Stimulated activated CD8-positive, alpha-beta memory T cell treated with anti-CD3 and anti-CD28 coated beads, Interleukin-12 subunit alpha, Interleukin-12 subunit beta, amount 100 ng/mL, for 1 hour (primary cell): ENCODE data around the gene GSTK1.
A peak's percentile ranks its signal among the peaks of the same experiment; 100 is the strongest.
"Not testable (repeated sequence)": the region's sequence is repeated elsewhere in the genome, so short reads cannot be mapped to it uniquely, and the experiment has no call there.

ENCODE experiments used
- DNase-seq: peaks from one replicate; pipeline ENCODE4 v3.0.0-alpha.2; 2020; ENCODE audit warnings: low read depth

The GSTK1 gene

DNA sequence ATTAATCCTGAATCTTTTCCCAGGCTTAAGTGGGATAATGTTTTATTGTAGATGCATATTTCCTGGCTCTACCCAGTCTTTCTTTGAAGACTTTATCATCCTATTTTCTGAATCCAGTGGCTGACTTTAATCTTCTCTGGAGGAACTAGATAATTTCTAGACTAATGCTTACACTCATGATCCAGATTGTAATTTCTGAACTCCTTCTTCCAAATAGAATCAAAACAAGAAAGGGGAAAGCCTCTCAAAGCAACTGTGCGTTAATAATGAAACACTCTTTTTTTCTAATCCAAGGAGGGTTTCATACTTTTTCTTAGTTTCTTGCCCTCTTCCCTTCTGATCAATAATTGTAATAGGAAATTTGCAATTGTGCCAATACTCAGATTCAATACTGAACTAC, 8.0 kb downstream of the GSTK1 start:
- no peak for DNase-seq

DNA sequence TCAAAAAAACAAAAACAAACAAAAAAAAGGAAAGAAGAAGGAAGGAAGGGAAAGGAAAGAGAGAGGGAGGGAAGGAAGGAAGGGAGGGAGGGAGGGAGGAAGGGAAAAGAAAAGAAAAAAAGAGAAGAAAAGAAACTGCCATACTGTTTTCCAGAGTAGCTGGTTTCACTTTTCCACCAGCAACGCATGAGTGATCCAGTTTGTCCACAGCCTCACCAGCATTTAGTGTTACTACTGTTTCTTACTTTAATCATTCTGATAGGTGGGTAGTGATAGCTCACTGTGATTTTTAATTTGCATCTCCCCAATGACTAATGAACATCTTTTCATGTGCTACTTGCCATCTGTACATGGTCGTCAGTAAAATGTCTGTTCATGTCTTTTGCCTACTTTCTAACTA, 9.6 kb downstream of the GSTK1 start:
- no peak for DNase-seq

DNA sequence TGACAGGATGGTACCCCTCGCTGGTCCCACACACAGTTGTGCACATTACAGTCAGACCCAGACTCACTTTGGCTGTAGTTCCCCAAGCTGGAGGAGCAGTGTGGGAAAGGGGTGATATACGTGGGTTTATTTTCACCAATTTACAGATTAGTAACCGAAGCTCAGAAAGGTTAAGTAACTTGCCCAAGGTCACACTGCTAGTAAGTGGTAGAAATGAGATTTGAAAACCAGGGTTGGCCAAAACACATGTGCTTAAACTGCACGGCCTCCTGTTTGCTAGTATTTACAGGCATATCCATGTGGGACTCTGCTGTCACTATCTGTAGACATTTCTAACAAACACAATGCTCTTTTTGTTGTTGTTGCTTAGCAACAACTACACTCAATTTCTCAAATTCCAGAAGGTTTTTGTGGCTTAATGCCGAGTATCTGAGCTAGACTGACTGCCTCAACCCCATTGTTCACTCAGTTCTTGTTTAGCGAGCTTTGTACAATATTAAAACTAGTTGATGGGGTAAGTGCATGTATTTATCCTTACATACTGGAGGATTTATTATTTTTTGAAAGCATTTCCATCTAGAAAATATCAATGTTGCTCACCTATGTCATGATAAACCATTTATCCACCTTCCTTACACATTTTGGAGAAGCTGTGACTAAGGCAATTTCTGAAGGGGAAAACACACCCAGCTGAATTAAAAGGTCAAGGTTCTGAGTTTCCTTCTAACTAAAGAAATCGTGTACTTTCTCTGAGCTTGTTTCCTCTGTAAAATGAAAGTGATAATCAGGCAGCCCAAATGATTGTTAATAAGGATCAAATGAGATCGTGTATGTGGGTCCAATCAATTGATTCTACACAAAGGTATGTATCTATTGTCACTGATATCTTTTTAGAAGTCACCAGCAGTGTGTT, 16.2 kb downstream of the GSTK1 start:
- DNase-seq: no peak

DNA sequence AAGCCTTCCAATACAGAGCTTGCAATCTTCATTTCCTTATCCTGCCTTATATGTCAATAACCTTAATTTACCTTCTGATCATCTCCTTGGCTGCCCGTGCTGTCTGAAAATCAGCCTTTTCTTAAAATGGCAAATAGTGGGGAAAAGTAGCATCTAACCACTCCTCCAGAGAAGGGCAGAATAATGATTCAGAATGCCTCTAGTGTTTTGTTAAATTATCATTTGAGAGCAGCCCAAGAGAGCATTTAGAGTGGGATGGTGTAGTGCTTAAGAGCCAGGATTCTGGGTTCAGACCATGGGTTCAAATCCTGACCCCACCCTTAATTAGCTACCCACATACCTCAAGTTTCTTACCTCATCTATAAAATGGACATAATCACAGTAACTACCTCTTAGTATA, 16.9 kb downstream of the GSTK1 start:
- DNase-seq: no peak

DNA sequence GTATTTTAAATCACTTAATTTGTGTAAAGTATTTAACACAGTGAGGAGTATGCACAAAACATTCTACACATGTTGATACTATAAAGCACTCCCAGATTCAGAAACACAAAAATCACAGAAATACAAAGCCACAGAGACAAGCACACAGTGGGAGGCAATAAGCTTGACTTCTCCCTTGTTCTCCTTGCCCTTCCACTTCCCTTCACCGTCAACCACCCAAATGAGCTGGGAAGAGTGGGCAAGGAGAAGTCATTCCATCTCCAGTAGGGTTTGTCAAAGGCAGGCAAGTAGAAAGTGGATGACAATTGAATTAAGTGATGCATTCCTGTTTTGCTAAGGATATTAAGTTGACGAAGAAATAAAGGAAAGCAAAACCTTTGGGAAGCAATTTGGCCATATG, 17.3 kb downstream of the GSTK1 start:
- DNase-seq: no peak

DNA sequence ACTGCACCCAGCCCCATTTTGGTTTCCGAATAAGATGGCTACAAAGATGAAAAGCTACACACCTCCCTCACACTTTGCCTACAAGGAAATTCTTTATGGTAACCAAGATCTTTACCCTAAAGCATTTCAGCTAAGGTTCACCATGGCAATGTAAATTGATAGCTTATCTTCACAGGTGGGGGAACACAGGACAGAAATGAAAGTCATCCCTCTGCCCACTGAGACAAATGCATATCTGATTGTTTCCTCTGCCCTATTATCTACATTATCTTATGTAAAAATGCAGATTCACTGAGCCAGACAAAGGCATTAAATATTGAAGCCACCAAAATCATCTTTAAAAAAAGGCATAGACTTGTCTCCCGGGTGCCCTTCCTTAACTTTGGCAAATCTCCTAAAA, 18.3 kb downstream of the GSTK1 start:
- no peak for DNase-seq

DNA sequence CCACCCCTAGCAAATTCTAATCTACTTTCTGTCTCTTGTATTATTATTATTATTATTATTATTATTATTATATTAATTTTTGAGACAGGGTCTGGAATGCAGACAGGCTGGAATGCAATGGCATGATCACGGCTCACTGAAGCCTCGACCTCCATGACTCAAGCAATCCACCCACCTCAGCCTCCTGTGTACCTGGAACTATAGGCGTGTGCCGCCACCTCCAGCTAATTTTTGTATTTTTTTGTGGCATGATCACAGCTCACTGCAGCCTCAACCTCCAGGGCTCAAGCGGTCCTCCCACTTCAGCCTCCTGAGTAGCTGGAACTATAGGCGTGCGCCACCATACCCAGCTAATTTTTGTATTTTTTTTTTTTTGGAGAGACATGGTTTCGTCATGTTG, 18.9 kb downstream of the GSTK1 start:
- DNase-seq: no peak

DNA sequence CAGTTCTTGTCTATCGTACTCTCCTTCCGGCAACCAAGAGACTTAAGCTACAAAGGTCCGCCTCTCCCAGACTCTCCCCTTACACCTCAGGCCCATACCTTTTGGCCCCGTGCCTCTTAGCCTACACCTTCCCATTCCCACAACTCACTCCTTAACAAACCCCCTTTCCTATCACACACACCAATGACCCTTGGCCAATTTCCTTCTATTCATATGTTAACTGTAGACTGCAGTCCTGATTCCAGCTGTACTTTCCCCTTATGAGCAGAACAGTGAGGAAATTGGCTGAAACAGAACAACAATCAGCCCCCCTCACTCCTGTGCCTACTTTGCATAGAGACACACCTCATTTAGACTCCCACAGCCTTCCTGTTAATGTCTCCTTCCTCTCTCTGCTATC, 20.1 kb downstream of the GSTK1 start:
- DNase-seq: no peak

DNA sequence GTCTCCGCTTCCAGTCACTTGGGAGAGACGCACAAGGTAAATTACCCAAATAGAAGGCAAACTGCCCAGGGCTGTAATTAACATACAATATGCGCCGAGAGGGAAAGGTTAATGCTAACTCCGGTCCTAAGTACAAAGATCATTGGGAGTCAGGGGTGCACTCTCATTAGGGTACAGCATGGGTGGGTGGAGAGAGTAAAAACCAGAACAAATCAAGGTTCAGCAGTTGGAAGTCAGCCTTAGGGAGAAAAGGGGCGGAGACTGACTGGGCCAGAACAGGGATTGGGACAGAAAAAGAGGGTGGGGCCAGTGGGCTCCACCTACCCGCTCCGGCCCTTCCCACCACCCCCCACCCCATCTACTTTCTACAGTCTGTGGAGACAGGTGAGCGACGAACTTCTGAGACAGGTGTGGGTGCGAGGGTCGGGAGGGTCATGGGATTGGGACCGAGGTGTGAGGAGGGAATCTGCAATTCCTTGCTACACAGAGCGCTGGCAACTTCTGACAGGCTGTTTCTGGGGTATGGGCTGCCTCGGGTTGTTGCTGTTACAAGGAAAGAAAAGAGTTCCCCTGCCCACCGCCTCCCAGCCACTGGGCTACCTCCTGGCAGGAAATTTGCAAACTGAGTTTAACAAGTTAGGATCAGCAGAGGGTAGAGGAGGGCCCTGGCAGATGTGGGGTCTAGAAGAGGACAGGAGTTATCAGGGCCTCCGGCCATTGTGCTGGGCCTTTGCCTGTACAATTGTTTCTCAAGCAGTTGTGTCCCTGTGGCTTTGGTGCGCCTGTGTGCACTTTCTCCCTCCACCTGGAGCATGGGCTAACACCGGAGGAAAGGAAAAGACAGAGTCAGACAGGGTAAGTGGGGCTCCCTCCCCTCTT, 21.6 kb downstream of the GSTK1 start, which contains the start of gene TMEM139:
Gene TMEM139 (plus strand): TSS at position 368 of the 879 bp plus-strand sequence. CDS start 1,000 bp downstream, outside the sequence.
- DNase-seq: no peak

DNA sequence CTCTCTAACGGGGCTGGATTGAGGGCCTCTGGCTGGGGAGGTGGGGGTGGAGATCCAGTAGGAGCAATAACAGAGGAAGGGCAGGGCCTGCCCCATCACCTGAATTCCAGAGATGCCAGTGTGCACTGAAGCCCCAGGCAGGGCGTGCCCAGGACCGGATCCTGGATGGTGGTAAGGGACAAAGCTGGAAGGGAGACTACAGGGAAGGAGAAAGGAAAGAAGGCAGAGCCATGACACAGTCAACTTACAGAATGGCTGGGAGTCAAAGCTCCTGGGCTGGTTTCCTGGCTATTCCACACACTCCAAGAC, 22.2 kb downstream of the GSTK1 start:
- DNase-seq: no peak

DNA sequence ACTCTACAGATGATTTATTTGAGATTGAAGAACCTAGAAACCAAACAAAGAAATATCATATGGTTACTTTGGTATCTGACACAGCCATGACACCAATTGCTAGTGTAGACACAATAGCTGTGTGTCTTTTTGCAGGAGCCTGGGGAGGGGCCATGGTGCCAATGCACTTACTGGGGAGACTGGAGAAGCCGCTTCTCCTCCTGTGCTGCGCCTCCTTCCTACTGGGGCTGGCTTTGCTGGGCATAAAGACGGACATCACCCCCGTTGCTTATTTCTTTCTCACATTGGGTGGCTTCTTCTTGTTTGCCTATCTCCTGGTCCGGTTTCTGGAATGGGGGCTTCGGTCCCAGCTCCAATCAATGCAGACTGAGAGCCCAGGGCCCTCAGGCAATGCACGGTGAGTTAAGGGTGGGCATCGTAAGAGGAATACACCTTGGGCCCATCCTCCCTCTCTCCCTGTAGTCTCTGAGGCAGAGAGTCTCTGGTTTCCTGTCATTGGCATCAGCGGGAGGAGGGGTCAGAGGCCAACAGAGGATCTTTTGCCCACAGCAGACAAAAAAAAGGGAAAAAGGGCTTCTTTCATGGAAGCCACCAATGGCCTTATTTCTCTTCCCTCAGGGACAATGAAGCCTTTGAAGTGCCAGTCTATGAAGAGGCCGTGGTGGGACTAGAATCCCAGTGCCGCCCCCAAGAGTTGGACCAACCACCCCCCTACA, 22.7 kb downstream of the GSTK1 start:
- no peak for DNase-seq

DNA sequence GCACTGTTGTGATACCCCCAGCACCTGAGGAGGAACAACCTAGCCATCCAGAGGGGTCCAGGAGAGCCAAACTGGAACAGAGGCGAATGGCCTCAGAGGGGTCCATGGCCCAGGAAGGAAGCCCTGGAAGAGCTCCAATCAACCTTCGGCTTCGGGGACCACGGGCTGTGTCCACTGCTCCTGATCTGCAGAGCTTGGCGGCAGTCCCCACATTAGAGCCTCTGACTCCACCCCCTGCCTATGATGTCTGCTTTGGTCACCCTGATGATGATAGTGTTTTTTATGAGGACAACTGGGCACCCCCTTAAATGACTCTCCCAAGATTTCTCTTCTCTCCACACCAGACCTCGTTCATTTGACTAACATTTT, 23.3 kb downstream of the GSTK1 start:
- DNase-seq: no peak

DNA sequence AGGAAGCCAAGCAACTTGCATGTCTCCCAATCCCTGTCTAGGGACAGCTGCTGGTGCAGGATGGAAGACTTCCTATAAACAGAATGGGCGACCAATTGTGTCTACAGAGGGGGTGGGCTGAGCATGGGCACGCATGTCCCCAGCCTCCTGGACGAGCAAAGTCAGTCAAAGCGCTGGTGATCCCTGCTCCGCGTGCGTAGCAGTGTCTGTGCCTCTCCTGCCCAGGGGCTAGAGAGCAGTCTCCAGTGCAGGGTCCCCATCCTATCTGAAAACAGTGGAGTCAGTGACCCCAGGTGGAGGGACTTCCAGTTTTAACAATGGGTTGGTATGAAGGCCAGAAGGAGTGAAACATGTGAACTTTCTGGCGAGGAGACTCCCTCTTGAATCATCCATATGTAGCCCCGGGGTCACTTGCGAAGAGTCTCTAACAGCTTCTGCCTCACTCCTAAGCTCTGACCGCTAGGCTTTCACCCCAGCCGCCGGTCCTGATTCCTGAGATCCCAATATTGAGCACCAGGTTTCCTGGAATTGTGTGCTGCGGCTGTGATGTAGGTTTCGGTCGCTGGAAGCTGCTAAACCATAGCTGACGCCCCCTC, 24.2 kb downstream of the GSTK1 start:
- no peak for DNase-seq

DNA sequence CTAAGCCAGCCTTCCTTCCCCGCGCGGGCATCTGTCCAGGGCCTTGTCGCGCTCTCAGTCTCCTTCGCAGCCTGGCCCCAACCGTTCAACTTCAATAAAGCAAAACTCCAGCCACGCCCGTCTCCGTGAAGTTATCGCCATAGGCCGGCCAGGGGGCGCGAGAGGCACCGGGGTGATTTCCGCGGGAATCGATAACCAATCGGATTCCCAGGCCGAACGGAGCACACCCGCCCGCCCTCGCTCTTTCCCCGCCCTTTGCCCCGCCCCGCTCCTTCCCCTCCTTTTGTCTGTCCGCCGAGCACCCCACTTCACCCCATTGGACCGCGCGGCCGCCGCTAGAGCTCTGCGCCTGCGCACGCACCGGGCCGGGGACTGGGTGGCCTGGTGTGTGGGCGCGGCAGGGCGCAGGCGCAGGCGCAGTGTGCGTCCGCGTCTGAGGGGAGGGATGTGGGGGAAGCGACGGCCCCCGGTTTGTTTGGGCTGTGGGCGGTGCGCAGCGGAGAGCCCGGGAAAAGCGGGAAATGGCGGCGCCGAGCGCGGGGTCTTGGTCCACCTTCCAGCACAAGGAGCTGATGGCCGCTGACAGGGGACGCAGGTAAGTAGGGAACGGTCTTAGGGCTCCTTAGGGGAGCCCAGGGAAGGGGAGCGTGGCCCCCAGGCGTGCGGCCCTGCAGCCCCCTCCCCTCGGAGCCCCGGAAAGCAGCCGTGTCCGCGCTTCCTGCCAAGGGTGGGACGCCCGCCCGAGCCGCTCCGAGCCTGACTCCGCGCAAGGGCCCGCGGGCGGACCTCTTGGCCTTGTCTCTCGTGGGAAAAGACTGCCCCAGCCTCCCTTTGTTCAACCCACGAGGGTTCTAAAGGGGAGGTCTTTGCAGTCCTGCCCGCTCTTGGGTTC, 24.9 kb downstream of the GSTK1 start, which contains the start of gene CASP2:
Gene CASP2 (plus strand): TSS at position 417 of the 892 bp plus-strand sequence. CDS start 105 bp downstream, at position 522.
- DNase-seq: peak; percentile 98

DNA sequence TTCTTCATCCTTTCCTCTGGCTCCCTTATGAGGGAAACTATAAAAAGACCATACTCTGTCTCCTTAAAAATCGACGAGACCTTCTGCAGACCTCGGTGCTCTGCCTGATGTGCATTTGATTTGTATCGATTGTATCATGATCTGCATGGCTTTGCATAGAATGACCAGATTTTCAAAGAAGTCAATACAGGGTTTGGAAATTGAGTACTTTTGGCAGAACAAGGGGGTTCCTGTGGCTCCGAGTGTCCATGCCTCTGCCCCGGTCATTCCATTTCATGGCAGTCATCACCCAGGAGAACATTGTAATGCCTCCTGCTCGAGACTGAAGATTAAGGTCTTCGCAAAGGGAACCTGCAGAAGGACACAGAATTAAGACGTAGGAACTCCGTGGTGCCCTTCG, 25.6 kb downstream of the GSTK1 start:
- no peak for DNase-seq

DNA sequence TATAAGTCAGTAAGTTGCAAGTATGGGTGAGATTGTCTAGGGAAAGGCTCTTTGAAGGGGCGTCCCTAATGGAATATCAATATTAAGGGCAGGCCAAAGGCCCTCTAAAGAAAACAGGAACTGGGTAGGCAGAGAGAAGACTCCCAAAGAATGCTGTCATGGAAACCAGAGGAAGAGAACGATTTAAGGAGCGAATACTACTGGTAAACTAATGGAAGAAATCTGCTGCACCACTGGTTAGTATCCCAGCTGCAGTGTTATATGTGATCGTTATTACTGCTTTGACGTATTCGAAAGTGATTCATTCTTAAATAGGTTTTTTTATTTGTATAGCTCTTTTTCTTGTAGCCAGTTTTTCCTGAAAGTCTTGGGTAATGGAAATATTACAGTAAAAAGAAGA, 26.2 kb downstream of the GSTK1 start:
- DNase-seq: no peak

DNA sequence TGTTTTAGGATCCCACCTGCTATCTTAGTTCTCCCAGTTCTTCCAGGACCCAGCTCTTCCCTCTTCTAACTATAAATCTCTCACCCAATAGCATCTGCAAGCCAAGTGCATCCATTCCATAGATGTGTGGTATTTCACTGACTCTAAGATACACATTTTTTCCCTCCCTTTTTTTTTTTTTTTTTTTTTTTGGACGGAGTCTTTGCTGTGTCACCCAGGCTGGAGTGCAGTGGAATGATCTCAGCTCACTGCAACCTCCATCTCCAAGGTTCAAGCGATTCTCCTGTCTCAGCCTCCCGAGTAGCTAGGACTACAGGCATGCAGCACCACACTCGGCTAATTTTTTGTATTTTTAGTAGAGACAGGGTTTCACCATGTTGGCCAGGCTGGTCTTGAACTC, 26.6 kb downstream of the GSTK1 start:
- not testable (repeated sequence) for DNase-seq

DNA sequence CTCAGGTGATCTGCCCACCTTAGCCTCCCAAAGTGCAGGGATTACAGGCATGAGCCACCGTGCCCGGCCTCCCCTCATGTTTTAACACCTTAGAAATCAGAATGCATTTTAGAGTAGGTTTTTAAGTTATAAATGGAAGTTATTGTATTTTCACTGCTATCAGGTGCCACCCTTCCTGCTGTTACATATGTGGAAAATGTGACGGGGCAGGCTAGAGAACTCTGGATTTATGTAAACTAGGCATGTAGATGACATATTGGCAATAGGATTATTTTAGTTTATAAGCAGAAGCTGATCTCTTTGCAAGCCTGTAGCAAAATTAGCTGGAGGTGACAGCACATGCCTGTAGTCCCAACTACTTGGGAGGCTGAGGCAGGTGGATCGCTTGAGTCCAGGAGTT, 27.1 kb downstream of the GSTK1 start:
- no peak for DNase-seq

DNA sequence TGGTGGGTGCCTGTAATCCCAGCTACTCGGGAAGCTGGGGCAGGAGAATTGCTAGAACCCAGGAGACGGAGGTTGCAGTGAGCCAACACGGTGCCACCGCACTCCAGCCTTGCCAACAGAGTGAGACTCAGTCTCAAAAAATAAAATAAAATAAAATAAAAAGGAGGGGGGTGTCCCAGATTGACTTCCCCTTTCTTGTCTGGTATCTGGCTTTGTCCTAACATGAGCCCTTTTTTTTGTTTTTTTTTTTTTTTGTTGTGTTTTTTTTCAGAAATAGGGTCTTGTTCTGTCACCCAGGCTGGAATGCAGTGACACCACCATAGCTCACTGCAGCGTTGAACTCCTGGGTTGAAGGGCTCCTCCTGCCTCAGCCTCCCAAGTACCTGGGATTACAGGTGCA, 29.6 kb downstream of the GSTK1 start:
- DNase-seq: no peak

DNA sequence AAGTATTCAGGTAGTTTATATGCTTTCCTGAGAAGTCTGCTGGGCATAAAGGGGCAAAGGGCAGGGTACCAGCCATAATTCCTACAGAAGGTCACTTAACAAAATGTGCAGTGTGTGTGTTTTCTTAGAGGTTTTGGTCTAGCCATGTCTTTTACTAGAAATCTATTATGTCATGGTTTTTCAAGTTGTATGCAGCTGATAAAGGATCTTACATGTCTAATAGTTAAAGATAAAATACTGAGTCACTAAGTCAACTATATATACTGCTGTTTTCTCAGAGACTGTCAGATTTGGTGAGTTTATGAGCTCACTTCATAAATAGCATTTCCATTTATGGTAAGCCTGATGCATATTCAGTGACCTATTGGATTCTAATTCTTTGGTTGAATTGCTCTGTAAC, 32.6 kb downstream of the GSTK1 start:
- DNase-seq: no peak

DNA sequence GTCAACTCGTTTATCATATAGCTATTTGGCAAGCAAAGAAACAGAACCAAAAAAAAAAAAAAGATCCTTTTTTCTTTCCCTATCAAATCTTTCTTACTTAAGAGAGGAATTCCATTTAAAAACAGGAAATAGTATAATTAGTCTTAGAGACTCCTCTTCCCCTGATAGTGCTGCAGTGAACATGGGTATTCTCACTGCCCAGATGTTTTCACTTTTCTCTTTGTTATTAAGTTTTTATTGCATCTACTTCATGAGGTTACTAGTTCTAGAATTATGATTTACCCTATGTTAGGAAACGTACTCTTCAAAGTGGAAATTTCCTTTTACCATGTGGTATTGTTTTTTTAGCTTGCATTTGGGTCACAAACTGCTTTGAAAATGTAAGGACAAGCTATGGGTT, 33.4 kb downstream of the GSTK1 start:
- no peak for DNase-seq
